ENCODE results near the gene KDM3A.

DNA sequence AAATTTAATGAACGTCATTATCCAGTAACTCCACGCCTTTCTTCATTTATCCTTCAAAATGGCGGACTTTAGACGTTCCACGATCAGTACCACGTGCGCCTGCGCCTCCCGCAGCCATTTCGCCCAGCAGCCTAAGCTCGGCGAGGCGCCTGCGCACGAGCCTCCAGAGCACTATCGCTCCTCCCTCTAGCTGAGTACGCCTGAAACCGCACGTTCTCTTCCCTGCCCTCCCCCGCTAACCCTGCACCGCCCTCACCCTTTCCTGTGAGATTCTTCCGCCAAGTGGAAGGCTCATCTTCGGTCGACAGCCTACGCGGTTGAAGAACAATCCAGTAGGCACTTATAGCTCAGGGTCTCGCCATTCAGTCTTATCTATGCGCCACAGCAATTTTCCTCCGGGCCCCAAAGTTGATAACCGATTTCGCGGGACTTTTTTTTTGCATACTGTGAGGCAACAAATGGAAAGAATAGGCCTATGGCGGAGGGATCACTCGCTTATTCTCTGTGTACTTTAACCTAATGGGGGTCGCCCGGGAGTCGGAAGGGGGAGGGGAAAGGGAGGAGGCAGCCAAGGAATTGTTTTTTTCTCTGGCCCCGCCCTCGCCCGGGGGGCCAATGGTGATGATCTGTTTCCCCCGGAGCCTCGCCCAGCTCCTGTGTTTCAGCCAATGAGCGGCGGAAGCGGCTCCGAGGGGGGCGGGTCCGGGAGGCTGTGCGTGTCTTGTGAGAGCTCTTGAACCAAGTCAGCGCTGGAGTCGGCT is at the start of gene KDM3A:
- TF ChIP-seq ZNF12 (CRISPR knock-in tag; IDR thresholded peaks at IDR 0.05) (no peak), ZEB2 (IDR thresholded peaks at IDR 0.05) (0 out of 2 replicates have a peak, but pooled peaks have one; percentile 65), EZH2 (IDR thresholded peaks at IDR 0.05; ENCODE audit: borderline replicate concordance, low read depth, low read length) (no peak), BHLHE40 (IDR thresholded peaks at IDR 0.05; ENCODE audit: low read length) (peak; percentile 91), JUN (IDR thresholded peaks at IDR 0.05; ENCODE audit: borderline replicate concordance, low read depth, low read length) (peak; percentile 45; the same call in 1 of the 2 replicates), JUN (CRISPR knock-in tag; IDR thresholded peaks at IDR 0.05; ENCODE audit: borderline replicate concordance) (peak; percentile 35; the same call in 1 of the 2 replicates), MAFG (tag; conservative IDR thresholded peaks at IDR 0.05) (no peak), CTBP1 (IDR thresholded peaks at IDR 0.05; ENCODE audit: borderline replicate concordance) (peak; percentile 77; the same call in 1 of the 2 replicates), POLR2B (IDR thresholded peaks at IDR 0.05; ENCODE audit: low read depth, partially characterized antibody) (peak; percentile 69), HDAC6 (IDR thresholded peaks at IDR 0.05; ENCODE audit: low read depth, low read length) (no peak), SRSF7 (optimal IDR thresholded peaks at IDR 0.05; ENCODE audit: low read depth, low read length) (no peak), BRF1 (IDR thresholded peaks at IDR 0.05; ENCODE audit: borderline replicate concordance, extremely low read depth, insufficient read length) (no peak), ZNF780A (CRISPR knock-in tag; IDR thresholded peaks at IDR 0.05) (no peak)
- TF ChIP-seq, protein P1, sequence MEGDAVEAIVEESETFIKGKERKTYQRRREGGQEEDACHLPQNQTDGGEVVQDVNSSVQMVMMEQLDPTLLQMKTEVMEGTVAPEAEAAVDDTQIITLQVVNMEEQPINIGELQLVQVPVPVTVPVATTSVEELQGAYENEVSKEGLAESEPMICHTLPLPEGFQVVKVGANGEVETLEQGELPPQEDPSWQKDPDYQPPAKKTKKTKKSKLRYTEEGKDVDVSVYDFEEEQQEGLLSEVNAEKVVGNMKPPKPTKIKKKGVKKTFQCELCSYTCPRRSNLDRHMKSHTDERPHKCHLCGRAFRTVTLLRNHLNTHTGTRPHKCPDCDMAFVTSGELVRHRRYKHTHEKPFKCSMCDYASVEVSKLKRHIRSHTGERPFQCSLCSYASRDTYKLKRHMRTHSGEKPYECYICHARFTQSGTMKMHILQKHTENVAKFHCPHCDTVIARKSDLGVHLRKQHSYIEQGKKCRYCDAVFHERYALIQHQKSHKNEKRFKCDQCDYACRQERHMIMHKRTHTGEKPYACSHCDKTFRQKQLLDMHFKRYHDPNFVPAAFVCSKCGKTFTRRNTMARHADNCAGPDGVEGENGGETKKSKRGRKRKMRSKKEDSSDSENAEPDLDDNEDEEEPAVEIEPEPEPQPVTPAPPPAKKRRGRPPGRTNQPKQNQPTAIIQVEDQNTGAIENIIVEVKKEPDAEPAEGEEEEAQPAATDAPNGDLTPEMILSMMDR (IDR thresholded peaks at IDR 0.05 in 2 of 3, conservative IDR thresholded peaks at IDR 0.05 in 1 of 3; ENCODE audit: insufficient read depth in 2 of 3, low read depth in 1 of 3, low read length in 3 of 3) = 0 out of 6 replicates have a peak, but pooled peaks of 1 of the 3 experiments have one; percentile 5
- TF ChIP-seq, protein P2, sequence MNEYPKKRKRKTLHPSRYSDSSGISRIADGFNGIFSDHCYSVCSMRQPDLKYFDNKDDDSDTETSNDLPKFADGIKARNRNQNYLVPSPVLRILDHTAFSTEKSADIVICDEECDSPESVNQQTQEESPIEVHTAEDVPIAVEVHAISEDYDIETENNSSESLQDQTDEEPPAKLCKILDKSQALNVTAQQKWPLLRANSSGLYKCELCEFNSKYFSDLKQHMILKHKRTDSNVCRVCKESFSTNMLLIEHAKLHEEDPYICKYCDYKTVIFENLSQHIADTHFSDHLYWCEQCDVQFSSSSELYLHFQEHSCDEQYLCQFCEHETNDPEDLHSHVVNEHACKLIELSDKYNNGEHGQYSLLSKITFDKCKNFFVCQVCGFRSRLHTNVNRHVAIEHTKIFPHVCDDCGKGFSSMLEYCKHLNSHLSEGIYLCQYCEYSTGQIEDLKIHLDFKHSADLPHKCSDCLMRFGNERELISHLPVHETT (CRISPR knock-in tag; conservative IDR thresholded peaks at IDR 0.05 in 1 of 2, IDR thresholded peaks at IDR 0.05 in 1 of 2) = peak in 1 of 2 experiments; percentile 87; a peak in 2 of 4 replicates
